ENCODE measurements around the gene KCNG2. TPM values are rescaled to one million over a fixed set of nuclear protein-coding genes. Genes with fewer than 3 reads are reported as not detected.
A peak's percentile ranks its signal among the peaks of the same experiment; 100 is the strongest.

The KCNG2 gene
- total RNA-seq, 1 donor = not detected

DNA sequence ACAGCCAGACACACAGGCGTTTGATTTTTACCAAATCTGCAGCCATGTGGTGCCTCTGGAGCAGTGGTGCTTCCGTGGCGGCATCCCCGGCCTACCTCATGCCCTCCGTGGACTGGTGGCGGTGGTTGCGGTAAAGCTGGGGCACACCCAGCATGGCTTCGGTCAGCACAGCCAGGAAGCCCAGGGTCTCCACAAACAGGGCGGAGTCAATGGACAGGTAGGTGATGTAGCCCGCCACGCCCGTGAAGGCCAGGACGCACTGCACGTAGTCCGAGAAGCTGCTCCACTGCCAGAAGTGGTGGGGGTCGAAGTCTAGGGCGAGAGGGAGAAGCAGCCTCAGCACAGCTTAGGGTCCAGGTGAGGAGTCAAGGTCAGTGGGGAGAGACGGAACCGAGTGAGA lies 121.4 kb downstream of the KCNG2 start:
- Histone ChIP-seq H3K4me3 (ENCODE audit: insufficient read depth, low read length) (no peak overlapping the region), H4K20me1 (ENCODE audit: insufficient read depth, low read length) (peaks cover 10% of the 10 kb centered on the region), H3K27me3 (ENCODE audit: insufficient read depth, low read length) (no peaks in the 10 kb centered on the region), H3K27ac (ENCODE audit: low read depth, low read length) (no peak overlapping the region), H3K79me2 (ENCODE audit: insufficient read depth, low read length) (peaks cover 12% of the 10 kb centered on the region), H3K9me3 (ENCODE audit: low read depth, low read length) (no peaks in the 10 kb centered on the region), H2AFZ (ENCODE audit: low read length) (no peak overlapping the region), H3K4me1 (ENCODE audit: insufficient read depth, low read length) (no peaks in the 10 kb centered on the region), H3K4me2 (ENCODE audit: insufficient read depth, low read length) (no peak overlapping the region), H3K36me3 (ENCODE audit: insufficient read depth, low read length) (peaks cover 4% of the 10 kb centered on the region)
- TF ChIP-seq CTCF (IDR thresholded peaks at IDR 0.05; ENCODE audit: extremely low read depth, low read depth, low read length) = no peak
- DNase-seq (ENCODE audit: insufficient read length, low spot score, missing footprints) = peak; percentile 32

- no peaks in the 10 kb centered on the region for H3K4me1 ChIP-seq (ENCODE audit: insufficient read depth, low read length)
- TF ChIP-seq CTCF (IDR thresholded peaks at IDR 0.05; ENCODE audit: extremely low read depth, low read depth, low read length) = no peak
- peaks cover 7% of the 10 kb centered on the region for H3K36me3 ChIP-seq (ENCODE audit: insufficient read depth, low read length)
- H3K9me3 ChIP-seq (ENCODE audit: low read depth, low read length) = no peaks in the 10 kb centered on the region
- no peak overlapping the region for H3K27ac ChIP-seq (ENCODE audit: low read depth, low read length)
- no peak overlapping the region for H3K4me3 ChIP-seq (ENCODE audit: insufficient read depth, low read length)
- H4K20me1 ChIP-seq (ENCODE audit: insufficient read depth, low read length) = peaks cover 9% of the 10 kb centered on the region
- no peaks in the 10 kb centered on the region for H3K27me3 ChIP-seq (ENCODE audit: insufficient read depth, low read length)
- no peak overlapping the region for H2AFZ ChIP-seq (ENCODE audit: low read length)
- no peak overlapping the region for H3K4me2 ChIP-seq (ENCODE audit: insufficient read depth, low read length)
- H3K79me2 ChIP-seq (ENCODE audit: insufficient read depth, low read length) = peaks cover 18% of the 10 kb centered on the region
- peak; percentile 60 for DNase-seq (ENCODE audit: insufficient read length, low spot score, missing footprints)
Observed at GRCh38 chr18:79921984-79922965, 124.5 kb downstream of the KCNG2 start.

- Histone ChIP-seq H3K27ac (ENCODE audit: low read depth, low read length) (no peak overlapping the region), H2AFZ (ENCODE audit: low read length) (no peak overlapping the region), H3K4me2 (ENCODE audit: insufficient read depth, low read length) (no peak overlapping the region), H3K4me1 (ENCODE audit: insufficient read depth, low read length) (no peaks in the 10 kb centered on the region), H3K4me3 (ENCODE audit: insufficient read depth, low read length) (no peak overlapping the region), H3K27me3 (ENCODE audit: insufficient read depth, low read length) (no peaks in the 10 kb centered on the region), H3K79me2 (ENCODE audit: insufficient read depth, low read length) (peaks cover 23% of the 10 kb centered on the region), H3K36me3 (ENCODE audit: insufficient read depth, low read length) (peaks cover 7% of the 10 kb centered on the region), H3K9me3 (ENCODE audit: low read depth, low read length) (no peaks in the 10 kb centered on the region), H4K20me1 (ENCODE audit: insufficient read depth, low read length) (peaks cover 9% of the 10 kb centered on the region)
- DNase-seq (ENCODE audit: insufficient read length, low spot score, missing footprints) = peak; percentile 57
- no peak for TF ChIP-seq CTCF (IDR thresholded peaks at IDR 0.05; ENCODE audit: extremely low read depth, low read depth, low read length)
Observed at GRCh38 chr18:79922971-79923411, 125.3 kb downstream of the KCNG2 start.

GRCh38 chr18:79923896-79924585 lies 126.3 kb downstream of the KCNG2 start:
- Histone ChIP-seq H3K27ac (ENCODE audit: low read depth, low read length) (no peak overlapping the region), H3K36me3 (ENCODE audit: insufficient read depth, low read length) (peaks cover 11% of the 10 kb centered on the region), H3K4me1 (ENCODE audit: insufficient read depth, low read length) (no peaks in the 10 kb centered on the region), H4K20me1 (ENCODE audit: insufficient read depth, low read length) (peaks cover 19% of the 10 kb centered on the region), H3K79me2 (ENCODE audit: insufficient read depth, low read length) (peaks cover 30% of the 10 kb centered on the region), H2AFZ (ENCODE audit: low read length) (no peak overlapping the region), H3K9me3 (ENCODE audit: low read depth, low read length) (peaks cover under 1% of the 10 kb centered on the region), H3K4me2 (ENCODE audit: insufficient read depth, low read length) (no peak overlapping the region), H3K4me3 (ENCODE audit: insufficient read depth, low read length) (no peak overlapping the region), H3K27me3 (ENCODE audit: insufficient read depth, low read length) (no peaks in the 10 kb centered on the region)
- DNase-seq (ENCODE audit: insufficient read length, low spot score, missing footprints) = peak; percentile 62
- TF ChIP-seq CTCF (IDR thresholded peaks at IDR 0.05; ENCODE audit: extremely low read depth, low read depth, low read length) = no peak
